ENCODE data around the gene CNTN4. TPM values are rescaled to one million over a fixed set of nuclear protein-coding genes. Genes with fewer than 3 reads are reported as not detected.

The CNTN4 gene
- total RNA-seq, 1 experiment from 2014 or later, result 1.6 TPM

- no peak overlapping the region for H4K91ac ChIP-seq (ENCODE audit: insufficient read length, low read depth, low read length)
- no peak overlapping the region for H4K5ac ChIP-seq (ENCODE audit: insufficient read length, low read depth, low read length)
- H3K9me3 ChIP-seq (ENCODE audit: control insufficient read depth, low read depth, low read length), result no peaks in the 10 kb centered on the region
- no peak overlapping the region for H3K4me2 ChIP-seq (ENCODE audit: insufficient read depth, insufficient read length, low read length)
- no peak overlapping the region for H2BK120ac ChIP-seq (ENCODE audit: low read depth, low read length, poor library complexity, severe bottlenecking)
- H3T11ph ChIP-seq (ENCODE audit: low read length), result no peak overlapping the region
- no peak overlapping the region for H3K4me3 Mint-ChIP-seq
- no peak overlapping the region for H4K8ac ChIP-seq (replicated peaks; ENCODE audit: insufficient read length, low read depth, low read length)
- peaks cover 0 to 2% (median 0%) of the 10 kb centered on the region in 3 experiments; a peak in 1 of 7 replicates for H3K36me3 Mint-ChIP-seq (ENCODE audit: insufficient read depth in 1 of 3, low read depth in 3 of 3)
- H3K27ac ChIP-seq (ENCODE audit: insufficient read length, low read depth, low read length), result no peak overlapping the region
- H3K4ac ChIP-seq (ENCODE audit: low read depth, low read length), result no peak overlapping the region
- no peak overlapping the region for H2BK15ac ChIP-seq (ENCODE audit: low read depth, low read length)
- H3K9me3 Mint-ChIP-seq, result no peaks in the 10 kb centered on the region; a peak in 1 of 5 replicates
- H3K23me2 ChIP-seq (ENCODE audit: insufficient read length, low read depth, low read length, poor library complexity, severe bottlenecking), result no peaks in the 10 kb centered on the region
- H3K4me1 ChIP-seq (ENCODE audit: insufficient read depth, low read length), result peaks cover 4% of the 10 kb centered on the region
- no peaks in the 10 kb centered on the region for H4K20me1 ChIP-seq (ENCODE audit: control insufficient read depth, insufficient read depth, insufficient read length)
- H3K27ac Mint-ChIP-seq, result no peak overlapping the region
- H3K18ac ChIP-seq (ENCODE audit: insufficient read length, low read depth, low read length), result no peak overlapping the region
- H2AK5ac ChIP-seq (ENCODE audit: insufficient read length, low read length), result no peak overlapping the region
- no peak for DNase-seq
- no peaks in the 10 kb centered on the region for H3K27me3 Mint-ChIP-seq (ENCODE audit: low read depth)
- no peak overlapping the region for H3K23ac ChIP-seq (ENCODE audit: insufficient read length, low read depth, low read length)
- H3K9ac ChIP-seq (ENCODE audit: extremely low read depth, insufficient read length, low read length), result no peak overlapping the region
- H2BK12ac ChIP-seq (ENCODE audit: insufficient read length, low read depth, low read length), result no peak overlapping the region
- WGBS (ENCODE audit: extremely low coverage, insufficient read length, low lambda C conversion rate), result no CpG with 5 or more reads among the region's 3 CpGs
- no peak overlapping the region for H2BK5ac ChIP-seq (ENCODE audit: insufficient read length, low read length)
- no peak overlapping the region for H3K14ac ChIP-seq (ENCODE audit: insufficient read depth, low read length)
- H2AFZ ChIP-seq (ENCODE audit: low read length), result no peak overlapping the region
- TF ChIP-seq, protein P1, sequence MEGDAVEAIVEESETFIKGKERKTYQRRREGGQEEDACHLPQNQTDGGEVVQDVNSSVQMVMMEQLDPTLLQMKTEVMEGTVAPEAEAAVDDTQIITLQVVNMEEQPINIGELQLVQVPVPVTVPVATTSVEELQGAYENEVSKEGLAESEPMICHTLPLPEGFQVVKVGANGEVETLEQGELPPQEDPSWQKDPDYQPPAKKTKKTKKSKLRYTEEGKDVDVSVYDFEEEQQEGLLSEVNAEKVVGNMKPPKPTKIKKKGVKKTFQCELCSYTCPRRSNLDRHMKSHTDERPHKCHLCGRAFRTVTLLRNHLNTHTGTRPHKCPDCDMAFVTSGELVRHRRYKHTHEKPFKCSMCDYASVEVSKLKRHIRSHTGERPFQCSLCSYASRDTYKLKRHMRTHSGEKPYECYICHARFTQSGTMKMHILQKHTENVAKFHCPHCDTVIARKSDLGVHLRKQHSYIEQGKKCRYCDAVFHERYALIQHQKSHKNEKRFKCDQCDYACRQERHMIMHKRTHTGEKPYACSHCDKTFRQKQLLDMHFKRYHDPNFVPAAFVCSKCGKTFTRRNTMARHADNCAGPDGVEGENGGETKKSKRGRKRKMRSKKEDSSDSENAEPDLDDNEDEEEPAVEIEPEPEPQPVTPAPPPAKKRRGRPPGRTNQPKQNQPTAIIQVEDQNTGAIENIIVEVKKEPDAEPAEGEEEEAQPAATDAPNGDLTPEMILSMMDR (conservative IDR thresholded peaks at IDR 0.05), result no peak
- H3K79me2 ChIP-seq (ENCODE audit: insufficient read depth, low read length), result no peaks in the 10 kb centered on the region
- H2BK20ac ChIP-seq (ENCODE audit: low read depth, low read length, poor library complexity, severe bottlenecking), result no peak overlapping the region
- H3K56ac ChIP-seq (ENCODE audit: insufficient read length, low read depth, low read length), result no peak overlapping the region
- H3K4me1 Mint-ChIP-seq, result peaks cover 27 to 29% of the 10 kb centered on the region in 2 experiments
- H3K27me3 ChIP-seq (ENCODE audit: insufficient read depth, low read length), result no peaks in the 10 kb centered on the region
- no peaks in the 10 kb centered on the region for H3K79me1 ChIP-seq (ENCODE audit: insufficient read depth, low read depth, low read length, poor library complexity, severe bottlenecking)
These were observed 797.8 kb downstream of the CNTN4 start for GRCh38 chr3:2896308-2896939.

All from H9 (cell line).